ENCODE data around the gene RNF223.

RNF223 gene

GRCh38 chr1:1073743-1074587 lies at the start of gene RNF223:
RNF223 (minus strand) TSS chr1:1074306; CDS start chr1:1072566, 1,740 bp downstream.
- Histone ChIP-seq H3K9me3 (no peaks in the 10 kb centered on the region), H3K27ac (no peak within 1 kb of the TSS), H3K36me3 (no peaks in the 10 kb centered on the region), H3K4me1 (ENCODE audit: control insufficient read depth in 1 of 2, insufficient read depth in 1 of 2, low read depth in 1 of 2, low read length in 1 of 2) (peaks cover 0 to 6% of the 10 kb centered on the region in 2 experiments), H3K27me3 (peaks cover 51% of the 10 kb centered on the region), H3K4me3 (ENCODE audit: low read depth in 1 of 2, low read length in 1 of 2) (no peak within 1 kb of the TSS)
- TF ChIP-seq CTCF (IDR thresholded peaks at IDR 0.05), result no peak

DNA sequence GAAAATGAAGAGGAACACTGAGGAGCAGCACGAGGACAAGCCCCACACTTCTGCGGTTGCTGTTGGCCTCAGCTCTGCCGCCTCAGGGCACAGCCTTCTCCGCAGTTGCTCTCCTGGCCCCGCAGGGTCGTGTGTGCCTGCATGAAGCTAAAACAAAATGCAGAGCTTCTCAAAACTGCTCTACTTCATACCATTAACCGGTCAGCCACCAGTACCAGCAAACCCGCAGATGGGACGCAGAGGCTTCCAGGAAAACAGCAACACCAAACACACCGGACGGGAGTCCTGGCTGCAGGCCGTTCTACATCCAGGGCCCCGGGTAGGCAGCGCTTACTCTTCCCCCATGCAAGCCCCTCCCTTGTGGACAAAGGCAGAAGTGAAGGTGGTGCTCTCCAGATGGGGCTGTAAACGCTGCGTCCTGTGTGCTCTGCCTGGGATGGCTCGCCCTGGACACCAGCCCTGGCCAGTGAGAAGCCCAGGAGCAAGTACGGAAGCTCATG lies 48.9 kb upstream of the RNF223 start:
- no peak overlapping the region for H3K27ac ChIP-seq
- peaks cover 4 to 5% of the 10 kb centered on the region in 2 experiments for H3K4me1 ChIP-seq (ENCODE audit: control insufficient read depth in 1 of 2, insufficient read depth in 1 of 2, low read depth in 1 of 2, low read length in 1 of 2)
- peaks cover 59% of the 10 kb centered on the region for H3K27me3 ChIP-seq
- H3K4me3 ChIP-seq (ENCODE audit: low read depth in 1 of 2, low read length in 1 of 2), result no peak overlapping the region
- TF ChIP-seq CTCF (IDR thresholded peaks at IDR 0.05), result no peak
- no peaks in the 10 kb centered on the region for H3K9me3 ChIP-seq
- H3K36me3 ChIP-seq, result no peaks in the 10 kb centered on the region

DNA sequence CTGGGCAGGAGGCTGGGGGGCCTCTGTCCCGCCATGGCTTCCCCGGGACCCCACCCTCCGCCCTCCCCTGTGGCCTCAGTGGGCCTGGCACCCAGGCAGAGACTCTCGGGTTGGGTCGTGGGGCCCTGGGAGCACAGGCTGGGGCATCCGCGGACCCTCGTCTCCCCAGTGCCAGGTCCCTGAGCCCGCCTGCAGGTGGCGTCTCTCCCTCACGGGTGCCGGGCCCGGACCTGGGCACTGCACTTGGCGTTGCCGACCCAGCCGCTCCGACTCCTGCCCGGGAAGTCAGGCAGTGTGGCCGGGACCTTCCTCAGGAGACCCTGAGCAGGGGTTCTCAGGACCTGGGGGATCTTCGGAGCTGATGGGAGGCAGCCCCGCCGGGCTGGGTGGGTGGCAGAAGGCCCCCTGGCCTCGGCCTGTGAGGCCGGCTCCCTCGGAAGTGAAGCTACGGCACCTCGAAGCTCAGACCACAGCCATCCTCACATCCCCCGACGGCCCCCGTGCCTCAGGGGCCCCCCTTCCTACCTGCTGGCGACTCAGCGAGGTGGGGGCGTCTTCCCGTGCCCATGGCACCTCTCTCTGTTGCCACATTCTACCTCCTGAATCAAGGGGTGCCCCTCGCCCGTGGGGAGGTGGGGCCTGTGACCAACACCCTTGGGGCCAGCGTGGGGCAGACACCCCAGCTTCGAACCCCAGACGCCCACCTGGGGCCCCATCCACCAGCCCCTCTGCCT lies 48.1 kb upstream of the RNF223 start:
- H3K4me3 ChIP-seq (ENCODE audit: low read depth in 1 of 2, low read length in 1 of 2), result peak overlapping the region in 1 of 2 experiments; percentile 23
- peaks cover 4 to 5% of the 10 kb centered on the region in 2 experiments for H3K4me1 ChIP-seq (ENCODE audit: control insufficient read depth in 1 of 2, insufficient read depth in 1 of 2, low read depth in 1 of 2, low read length in 1 of 2)
- no peak overlapping the region for H3K27ac ChIP-seq
- H3K27me3 ChIP-seq, result peaks cover 67% of the 10 kb centered on the region
- no peaks in the 10 kb centered on the region for H3K36me3 ChIP-seq
- no peaks in the 10 kb centered on the region for H3K9me3 ChIP-seq
- peak; percentile 45 for TF ChIP-seq CTCF (IDR thresholded peaks at IDR 0.05)

- no peak overlapping the region for H3K27ac ChIP-seq
- TF ChIP-seq CTCF (IDR thresholded peaks at IDR 0.05), result no peak
- no peaks in the 10 kb centered on the region for H3K36me3 ChIP-seq
- H3K27me3 ChIP-seq, result peaks cover 73% of the 10 kb centered on the region
- peaks cover 7% of the 10 kb centered on the region in 2 experiments for H3K4me1 ChIP-seq (ENCODE audit: control insufficient read depth in 1 of 2, insufficient read depth in 1 of 2, low read depth in 1 of 2, low read length in 1 of 2)
- no peak overlapping the region for H3K4me3 ChIP-seq (ENCODE audit: low read depth in 1 of 2, low read length in 1 of 2)
- no peaks in the 10 kb centered on the region for H3K9me3 ChIP-seq
These were observed 47.5 kb upstream of the RNF223 start for GRCh38 chr1:1121611-1122077.

DNA sequence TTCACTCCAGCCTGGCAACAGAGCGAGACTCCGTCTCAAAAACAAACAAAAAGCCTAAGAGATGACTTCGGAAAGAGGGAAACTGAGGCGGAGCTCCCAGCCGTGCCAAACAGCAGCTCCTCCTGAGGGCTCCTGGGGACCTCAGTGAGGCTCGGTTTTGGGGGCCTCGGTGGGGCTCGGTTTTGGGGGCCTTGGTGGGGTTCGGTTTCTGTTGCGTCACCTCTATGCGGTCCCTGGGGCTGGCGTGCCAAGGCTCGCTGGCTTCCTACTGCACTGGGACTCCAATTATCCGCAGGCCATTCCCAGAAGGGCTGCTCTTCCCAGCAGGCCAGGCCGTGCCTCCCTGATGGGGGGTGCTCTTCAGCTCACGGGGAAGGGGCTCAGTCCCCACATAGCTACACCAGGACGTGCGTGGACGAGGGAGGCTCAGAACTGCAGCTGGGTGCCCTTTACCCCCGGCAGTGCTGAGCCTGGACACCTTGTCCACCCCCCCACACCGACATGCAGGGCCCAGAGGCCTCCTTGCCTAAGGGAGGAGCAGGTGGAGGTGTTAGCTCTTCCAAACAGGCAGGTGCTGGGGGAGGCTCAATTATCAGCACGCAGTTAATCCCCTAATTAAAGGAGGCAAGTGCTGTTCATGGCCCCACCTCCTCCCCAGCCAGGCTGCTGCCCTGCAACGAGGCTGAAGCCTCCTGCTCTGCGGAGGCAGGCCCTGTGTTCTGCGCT lies 46.9 kb upstream of the RNF223 start:
- H3K4me1 ChIP-seq (ENCODE audit: control insufficient read depth in 1 of 2, insufficient read depth in 1 of 2, low read depth in 1 of 2, low read length in 1 of 2), result peaks cover 9% of the 10 kb centered on the region in 2 experiments
- H3K27me3 ChIP-seq, result peaks cover 79% of the 10 kb centered on the region
- no peak overlapping the region for H3K27ac ChIP-seq
- no peak for TF ChIP-seq CTCF (IDR thresholded peaks at IDR 0.05)
- H3K36me3 ChIP-seq, result no peaks in the 10 kb centered on the region
- no peak overlapping the region for H3K4me3 ChIP-seq (ENCODE audit: low read depth in 1 of 2, low read length in 1 of 2)
- H3K9me3 ChIP-seq, result no peaks in the 10 kb centered on the region

Data from neutrophil (primary cell).